H9 (cell line): ENCODE data around the gene TACR1. TPM values are rescaled to one million over a fixed set of nuclear protein-coding genes. Genes with fewer than 3 reads are reported as not detected.

Experiments
- DNase-seq: peaks from one replicate; pipeline ENCODE4 v3.0.0-alpha.2; 2017
- H2AFZ ChIP-seq: one replicate; pipeline ENCODE4 v1.6.1; 2013; ENCODE audit warnings: mild to moderate bottlenecking, low read length, control low read depth, moderate library complexity
- H2AK5ac ChIP-seq: 2 replicates; pipeline ENCODE4 v1.6.1; 2013; ENCODE audit warnings: low read length, control low read depth, mixed read lengths; ENCODE audit not compliant: insufficient read length
- H2BK120ac ChIP-seq: one replicate; pipeline ENCODE4 v1.6.1; 2013; ENCODE audit warnings: low read depth, mild to moderate bottlenecking, low read length, control low read depth, inconsistent platforms; ENCODE audit not compliant: poor library complexity, severe bottlenecking
- H2BK12ac ChIP-seq: 2 replicates; pipeline ENCODE4 v1.6.1; 2013; ENCODE audit warnings: low read length, control low read depth, mixed read lengths, low read depth; ENCODE audit not compliant: insufficient read length
- H2BK15ac ChIP-seq: 2 replicates; pipeline ENCODE4 v1.6.1; 2013; ENCODE audit warnings: low read depth, low read length, control low read depth
- H2BK20ac ChIP-seq: one replicate; pipeline ENCODE4 v1.6.1; 2013; ENCODE audit warnings: low read depth, mild to moderate bottlenecking, low read length, control low read depth, inconsistent platforms; ENCODE audit not compliant: poor library complexity, severe bottlenecking
- H2BK5ac ChIP-seq: 2 replicates; pipeline ENCODE4 v1.6.1; 2013; ENCODE audit warnings: low read length, control low read depth, mixed read lengths; ENCODE audit not compliant: insufficient read length
- H3K14ac ChIP-seq: 2 replicates; pipeline ENCODE4 v1.6.1; 2013; ENCODE audit warnings: low read length, control low read depth; ENCODE audit not compliant: insufficient read depth
- H3K18ac ChIP-seq: 2 replicates; pipeline ENCODE4 v1.6.1; 2013; ENCODE audit warnings: low read depth, mild to moderate bottlenecking, mixed read lengths, low read length, control low read depth; ENCODE audit not compliant: insufficient read length
- H3K23ac ChIP-seq: 2 replicates; pipeline ENCODE4 v1.6.1; 2013; ENCODE audit warnings: low read length, control low read depth, mixed read lengths, low read depth; ENCODE audit not compliant: insufficient read length
- H3K23me2 ChIP-seq: 2 replicates; pipeline ENCODE4 v1.6.1; 2013; ENCODE audit warnings: low read depth, mild to moderate bottlenecking, mixed read lengths, low read length, control low read depth; ENCODE audit not compliant: insufficient read length, poor library complexity, severe bottlenecking
- H3K27ac ChIP-seq: 2 replicates; pipeline ENCODE4 v1.5.1; 2013; ENCODE audit warnings: low read length, control low read depth, mixed read lengths, low read depth; ENCODE audit not compliant: insufficient read length
- H3K27me3 ChIP-seq: 2 replicates; pipeline ENCODE4 v1.6.1; 2013; ENCODE audit warnings: low read length, control low read depth, inconsistent platforms; ENCODE audit not compliant: insufficient read depth
- H3K4ac ChIP-seq: 2 replicates; pipeline ENCODE4 v1.6.1; 2013; ENCODE audit warnings: low read depth, mild to moderate bottlenecking, control low read depth, inconsistent platforms, low read length, moderate library complexity
- H3K4me1 ChIP-seq: 2 replicates; pipeline ENCODE4 v1.6.1; 2013; ENCODE audit warnings: low read length, control low read depth, inconsistent platforms; ENCODE audit not compliant: insufficient read depth
- H3K4me2 ChIP-seq: 2 replicates; pipeline ENCODE4 v1.6.1; 2013; ENCODE audit warnings: low read length, control low read depth, mixed read lengths; ENCODE audit not compliant: insufficient read length, insufficient read depth
- H3K56ac ChIP-seq: 2 replicates; pipeline ENCODE4 v1.6.1; 2013; ENCODE audit warnings: low read depth, mild to moderate bottlenecking, mixed read lengths, low read length, control low read depth; ENCODE audit not compliant: insufficient read length
- H3K79me1 ChIP-seq: 2 replicates; pipeline ENCODE4 v1.6.1; 2013; ENCODE audit warnings: low read depth, mild to moderate bottlenecking, moderate library complexity, low read length, control low read depth, inconsistent platforms; ENCODE audit not compliant: insufficient read depth, poor library complexity, severe bottlenecking
- H3K79me2 ChIP-seq: 2 replicates; pipeline ENCODE4 v1.6.1; 2013; ENCODE audit warnings: low read length, control low read depth, inconsistent platforms; ENCODE audit not compliant: insufficient read depth
- H3K9ac ChIP-seq: 2 replicates; pipeline ENCODE4 v1.6.1; 2013; ENCODE audit warnings: low read length, control low read depth, mixed read lengths; ENCODE audit not compliant: insufficient read length; ENCODE audit errors: extremely low read depth
- H3K9me3 ChIP-seq: one replicate; pipeline ENCODE4 v1.6.1; 2013; ENCODE audit warnings: low read depth, low read length, inconsistent platforms; ENCODE audit not compliant: control insufficient read depth
- H3T11ph ChIP-seq: one replicate; pipeline ENCODE4 v1.6.1; 2013; ENCODE audit warnings: mild to moderate bottlenecking, low read length, control low read depth, inconsistent platforms
- H4K20me1 ChIP-seq: one replicate; pipeline ENCODE4 v1.6.1; 2013; ENCODE audit not compliant: control insufficient read depth, insufficient read length, insufficient read depth
- H4K5ac ChIP-seq: 2 replicates; pipeline ENCODE4 v1.6.1; 2013; ENCODE audit warnings: low read depth, mild to moderate bottlenecking, mixed read lengths, low read length, control low read depth; ENCODE audit not compliant: insufficient read length
- H4K8ac ChIP-seq: replicated peaks from 2 replicates; pipeline ENCODE4 v1.6.1; 2013; ENCODE audit warnings: low read length, control low read depth, mixed read lengths, low read depth; ENCODE audit not compliant: insufficient read length
- H4K91ac ChIP-seq: 2 replicates; pipeline ENCODE4 v1.6.1; 2013; ENCODE audit warnings: low read depth, mild to moderate bottlenecking, moderate library complexity, mixed read lengths, low read length, control low read depth; ENCODE audit not compliant: insufficient read length
- H3K27ac Mint-ChIP-seq, 3 experiments: 2 replicates in 2 of 3; 3 replicates in 1 of 3; pipeline ENCODE4 v1.8.0; 2020 to 2021; ENCODE audit warnings: mixed read lengths in 3 of 3, mild to moderate bottlenecking in 1 of 3, moderate library complexity in 1 of 3
- H3K27me3 Mint-ChIP-seq: 2 replicates; pipeline ENCODE4 v1.8.0; 2021; ENCODE audit warnings: low read depth, mild to moderate bottlenecking, moderate library complexity, mixed read lengths
- H3K36me3 Mint-ChIP-seq, 3 experiments: 2 replicates in 2 of 3; 3 replicates in 1 of 3; pipeline ENCODE4 v1.8.0; 2020 to 2021; ENCODE audit warnings: low read depth in 3 of 3, mixed read lengths in 3 of 3; ENCODE audit not compliant: insufficient read depth in 1 of 3
- H3K4me1 Mint-ChIP-seq, 2 experiments: 2 replicates each; pipeline ENCODE4 v1.8.0; 2020; ENCODE audit warnings: mixed read lengths in 2 of 2
- H3K4me3 Mint-ChIP-seq, 2 experiments: 2 replicates in 1 of 2; 3 replicates in 1 of 2; pipeline ENCODE4 v1.8.0; 2020 to 2021; ENCODE audit warnings: mild to moderate bottlenecking in 2 of 2, mixed read lengths in 2 of 2, moderate library complexity in 1 of 2
- H3K9me3 Mint-ChIP-seq, 2 experiments: 2 replicates in 1 of 2; 3 replicates in 1 of 2; pipeline ENCODE4 v1.8.0; 2020; ENCODE audit warnings: mild to moderate bottlenecking in 2 of 2, mixed read lengths in 2 of 2, moderate library complexity in 1 of 2
- total RNA-seq: library from RNA; stranded (reverse); gene quantifications from 2 replicates; pipeline ENCODE4 v1.2.1, GENCODE V29; 2021
- TF ChIP-seq, protein P1 (sequence below): fragments of 200-600 bp; sonication (generic); conservative IDR thresholded peaks from 3 replicates; pipeline ENCODE4 v1.8.0; 2021; ENCODE audit warnings: antibody characterized with exemption, mild to moderate bottlenecking

Gene TACR1
- total RNA-seq, 1 experiment from 2014 or later, result 1.4 TPM

DNA sequence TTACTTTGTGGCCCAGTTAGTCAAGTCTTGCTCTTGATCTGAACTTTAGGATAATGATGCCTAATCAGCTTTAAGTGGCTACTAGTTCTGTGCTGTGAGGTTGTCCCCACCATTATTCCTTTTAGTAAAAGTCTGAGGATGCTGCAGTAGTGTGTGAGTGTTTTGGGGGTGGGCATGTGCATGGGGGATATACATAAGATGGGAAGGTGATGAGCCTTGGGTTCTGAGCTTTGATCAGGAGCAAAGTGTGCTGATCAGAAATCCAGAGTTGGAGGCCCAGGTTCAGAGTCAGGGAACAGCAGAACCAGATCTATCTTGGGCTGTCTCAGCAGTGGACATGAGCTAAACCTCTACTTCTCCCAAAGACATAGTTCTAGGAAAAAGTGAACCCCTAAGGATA, 174.1 kb downstream of the TACR1 start:
- Histone ChIP-seq H3K27ac (no peak overlapping the region), H2AK5ac (no peak overlapping the region), H3K9me3 (no peaks in the 10 kb centered on the region), H4K8ac (no peak overlapping the region), H3K56ac (no peak overlapping the region), H3K18ac (no peak overlapping the region), H3K9ac (no peak overlapping the region), H3T11ph (no peak overlapping the region), H4K5ac (no peak overlapping the region), H2BK15ac (no peak overlapping the region), H3K27me3 (no peaks in the 10 kb centered on the region; the same call in 1 of the 2 replicates), H3K79me1 (no peaks in the 10 kb centered on the region), H3K4me2 (no peak overlapping the region), H3K23ac (no peak overlapping the region), H2BK120ac (no peak overlapping the region), H3K23me2 (no peaks in the 10 kb centered on the region), H2BK12ac (no peak overlapping the region), H2AFZ (no peak overlapping the region), H3K79me2 (no peaks in the 10 kb centered on the region), H4K20me1 (no peaks in the 10 kb centered on the region), H4K91ac (no peak overlapping the region), H3K4me1 (no peaks in the 10 kb centered on the region), H2BK5ac (no peak overlapping the region), H2BK20ac (no peak overlapping the region), H3K4ac (no peak overlapping the region), H3K14ac (no peak overlapping the region)
- Mint-ChIP-seq H3K27me3 (no peaks in the 10 kb centered on the region), H3K9me3 (no peaks in the 10 kb centered on the region), H3K36me3 (no peaks in the 10 kb centered on the region), H3K27ac (no peak overlapping the region), H3K4me1 (peaks cover 9 to 14% of the 10 kb centered on the region in 2 experiments), H3K4me3 (no peak overlapping the region)
- TF ChIP-seq, protein P1, sequence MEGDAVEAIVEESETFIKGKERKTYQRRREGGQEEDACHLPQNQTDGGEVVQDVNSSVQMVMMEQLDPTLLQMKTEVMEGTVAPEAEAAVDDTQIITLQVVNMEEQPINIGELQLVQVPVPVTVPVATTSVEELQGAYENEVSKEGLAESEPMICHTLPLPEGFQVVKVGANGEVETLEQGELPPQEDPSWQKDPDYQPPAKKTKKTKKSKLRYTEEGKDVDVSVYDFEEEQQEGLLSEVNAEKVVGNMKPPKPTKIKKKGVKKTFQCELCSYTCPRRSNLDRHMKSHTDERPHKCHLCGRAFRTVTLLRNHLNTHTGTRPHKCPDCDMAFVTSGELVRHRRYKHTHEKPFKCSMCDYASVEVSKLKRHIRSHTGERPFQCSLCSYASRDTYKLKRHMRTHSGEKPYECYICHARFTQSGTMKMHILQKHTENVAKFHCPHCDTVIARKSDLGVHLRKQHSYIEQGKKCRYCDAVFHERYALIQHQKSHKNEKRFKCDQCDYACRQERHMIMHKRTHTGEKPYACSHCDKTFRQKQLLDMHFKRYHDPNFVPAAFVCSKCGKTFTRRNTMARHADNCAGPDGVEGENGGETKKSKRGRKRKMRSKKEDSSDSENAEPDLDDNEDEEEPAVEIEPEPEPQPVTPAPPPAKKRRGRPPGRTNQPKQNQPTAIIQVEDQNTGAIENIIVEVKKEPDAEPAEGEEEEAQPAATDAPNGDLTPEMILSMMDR, result no peak
- DNase-seq, result no peak
